Subcutaneous adipose tissue (tissue), 4 donors: ENCODE data around the gene LMF1. TPM values are rescaled to one million over a fixed set of nuclear protein-coding genes. Genes with fewer than 3 reads are reported as not detected.

Experiments
- total RNA-seq, 4 donors: library from RNA; depleted of rRNA; stranded (reverse); fragments of >200 nt; gene quantifications; one replicate each; pipeline ENCODE4 v1.1.0, GENCODE V29; 2016
- TF ChIP-seq, protein P1 (sequence below): fragments of 450-650 bp; IDR thresholded peaks from one replicate; pipeline ENCODE4 v1.5.1; 2016; ENCODE audit warnings: low read depth, mild to moderate bottlenecking, control low read depth, antibody characterized with exemption, moderate library complexity

The LMF1 gene
- total RNA-seq, 4 donors from 2014 or later, result 16.0 to 30.3 (median 24.2) TPM

- TF ChIP-seq, protein P1, sequence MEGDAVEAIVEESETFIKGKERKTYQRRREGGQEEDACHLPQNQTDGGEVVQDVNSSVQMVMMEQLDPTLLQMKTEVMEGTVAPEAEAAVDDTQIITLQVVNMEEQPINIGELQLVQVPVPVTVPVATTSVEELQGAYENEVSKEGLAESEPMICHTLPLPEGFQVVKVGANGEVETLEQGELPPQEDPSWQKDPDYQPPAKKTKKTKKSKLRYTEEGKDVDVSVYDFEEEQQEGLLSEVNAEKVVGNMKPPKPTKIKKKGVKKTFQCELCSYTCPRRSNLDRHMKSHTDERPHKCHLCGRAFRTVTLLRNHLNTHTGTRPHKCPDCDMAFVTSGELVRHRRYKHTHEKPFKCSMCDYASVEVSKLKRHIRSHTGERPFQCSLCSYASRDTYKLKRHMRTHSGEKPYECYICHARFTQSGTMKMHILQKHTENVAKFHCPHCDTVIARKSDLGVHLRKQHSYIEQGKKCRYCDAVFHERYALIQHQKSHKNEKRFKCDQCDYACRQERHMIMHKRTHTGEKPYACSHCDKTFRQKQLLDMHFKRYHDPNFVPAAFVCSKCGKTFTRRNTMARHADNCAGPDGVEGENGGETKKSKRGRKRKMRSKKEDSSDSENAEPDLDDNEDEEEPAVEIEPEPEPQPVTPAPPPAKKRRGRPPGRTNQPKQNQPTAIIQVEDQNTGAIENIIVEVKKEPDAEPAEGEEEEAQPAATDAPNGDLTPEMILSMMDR, result no peak
Measured at GRCh38 chr16:880471-881171, 90.2 kb downstream of the LMF1 start.

DNA sequence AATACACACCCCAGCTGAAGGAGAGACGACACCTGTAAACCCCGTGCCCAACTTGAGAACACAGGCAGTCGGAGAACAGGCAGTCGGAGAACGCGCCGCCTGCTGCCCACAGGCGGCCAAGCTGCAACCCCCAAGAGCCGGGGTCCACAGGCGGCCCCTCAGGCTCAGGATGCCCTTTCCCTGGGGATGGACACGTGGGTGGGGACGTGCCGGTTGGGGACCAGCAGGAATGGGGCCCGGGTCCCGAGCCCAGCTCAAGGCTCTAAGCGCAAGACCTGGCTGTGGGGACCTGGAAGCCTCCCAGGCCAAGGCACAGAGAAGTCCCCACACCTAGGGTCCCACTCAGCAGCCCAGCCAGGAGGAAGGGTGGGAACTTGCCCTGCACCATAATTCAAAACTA is 90.8 kb downstream of the LMF1 start:
- TF ChIP-seq, protein P1, result no peak

DNA sequence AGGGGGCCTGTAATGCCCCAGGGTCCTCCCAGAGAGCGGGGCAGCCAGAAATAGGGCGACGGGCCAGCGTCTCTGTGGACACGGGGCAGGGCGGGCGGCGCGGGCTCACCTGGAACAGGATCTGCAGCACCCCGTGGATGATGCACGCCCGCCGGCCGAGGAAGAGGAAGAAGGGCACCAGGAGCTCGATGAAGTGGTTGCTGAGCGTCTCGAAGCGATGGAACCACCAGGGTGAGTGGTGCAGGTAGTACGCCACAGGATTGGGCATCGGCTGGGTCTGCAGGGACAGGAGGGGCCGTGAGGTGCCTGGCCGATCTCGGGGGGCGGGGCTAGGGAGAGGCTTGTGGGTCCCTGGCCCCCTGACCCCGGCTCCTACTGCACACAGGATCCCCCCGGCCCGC is 91.3 kb downstream of the LMF1 start:
- TF ChIP-seq, protein P1, result no peak

DNA sequence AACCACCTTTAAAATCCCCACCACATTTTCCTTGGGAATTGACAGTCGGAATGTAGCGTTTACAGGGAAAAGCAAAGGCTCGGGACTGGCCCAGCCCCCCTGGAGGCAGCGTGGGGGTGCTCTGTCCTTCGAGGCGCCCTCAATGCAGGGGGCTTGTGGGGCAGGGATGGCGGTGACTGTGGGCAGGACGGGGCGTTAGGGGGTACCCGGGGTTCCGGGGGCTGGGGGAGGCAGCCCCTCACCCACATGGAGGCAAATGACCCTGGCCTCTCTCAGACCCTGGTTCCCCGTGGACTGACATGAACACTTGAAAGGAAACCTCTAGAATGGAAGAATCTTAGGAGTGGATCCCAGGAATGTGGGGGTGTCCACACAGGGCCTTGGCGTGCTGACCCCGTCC is 91.9 kb downstream of the LMF1 start:
- TF ChIP-seq, protein P1, result no peak

GRCh38 chr16:878072-878784 is 92.6 kb downstream of the LMF1 start:
- TF ChIP-seq, protein P1, result no peak

- TF ChIP-seq, protein P1, result no peak
Measured at GRCh38 chr16:877242-878071, 93.3 kb downstream of the LMF1 start.
